HK-2 (cell line): ENCODE results near the gene POM121L2.
"Not testable (repeated sequence)": the region's sequence is repeated elsewhere in the genome, so short reads cannot be mapped to it uniquely, and the experiment has no call there.

Experiments used
- DNase-seq: peaks from one replicate; pipeline ENCODE4 v3.0.0-alpha.2; 2018; ENCODE audit not compliant: unreplicated experiment

The POM121L2 gene

DNA sequence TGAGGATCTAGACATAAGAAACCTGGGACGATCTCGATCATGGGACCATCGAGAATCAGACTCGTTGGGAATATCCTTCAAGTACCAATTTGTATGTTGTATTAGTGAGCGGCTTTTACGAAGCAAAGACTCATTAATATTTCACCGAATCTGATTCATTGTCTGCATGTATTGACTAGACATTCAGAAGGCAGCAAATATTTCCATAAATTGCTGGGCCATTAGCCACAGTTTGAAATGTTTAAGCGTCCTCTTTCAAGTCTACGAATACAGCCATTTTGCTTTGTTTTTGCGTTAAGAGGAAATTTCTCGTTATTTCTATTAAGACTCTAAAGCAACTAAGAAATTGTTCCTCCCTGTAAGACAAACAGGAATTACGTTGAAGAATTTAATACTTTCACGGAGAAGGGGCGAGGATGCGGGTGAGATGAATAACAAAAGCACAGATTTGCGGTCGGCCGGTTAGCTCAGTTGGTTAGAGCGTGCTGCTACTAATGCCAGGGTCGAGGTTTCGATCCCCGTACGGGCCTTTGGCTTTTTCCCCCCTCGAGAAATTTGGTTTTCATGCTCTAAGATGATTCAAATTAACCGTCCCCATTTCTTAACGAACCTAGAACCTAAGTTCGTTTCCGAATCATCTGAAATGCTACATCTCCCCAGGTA is 18.5 kb downstream of the POM121L2 start:
- DNase-seq: peak; percentile 71

DNA sequence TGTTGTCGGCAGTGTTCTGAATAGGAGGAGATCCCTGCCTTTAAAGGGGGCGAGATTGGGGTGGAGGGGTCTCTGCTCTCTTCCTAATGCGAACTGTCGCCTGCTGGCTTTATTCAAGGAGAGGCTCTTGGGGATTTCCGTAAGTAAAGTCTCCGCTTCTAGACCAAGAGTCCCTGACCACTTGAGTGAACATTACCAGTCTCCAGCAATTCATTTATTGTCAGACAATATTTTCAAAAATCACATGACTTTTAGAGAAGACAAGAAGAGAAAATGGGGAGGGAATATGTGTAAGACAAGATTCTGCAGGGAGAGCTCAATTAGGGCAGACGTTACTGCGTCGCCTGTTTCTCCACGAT is 21.2 kb downstream of the POM121L2 start:
- no peak for DNase-seq

DNA sequence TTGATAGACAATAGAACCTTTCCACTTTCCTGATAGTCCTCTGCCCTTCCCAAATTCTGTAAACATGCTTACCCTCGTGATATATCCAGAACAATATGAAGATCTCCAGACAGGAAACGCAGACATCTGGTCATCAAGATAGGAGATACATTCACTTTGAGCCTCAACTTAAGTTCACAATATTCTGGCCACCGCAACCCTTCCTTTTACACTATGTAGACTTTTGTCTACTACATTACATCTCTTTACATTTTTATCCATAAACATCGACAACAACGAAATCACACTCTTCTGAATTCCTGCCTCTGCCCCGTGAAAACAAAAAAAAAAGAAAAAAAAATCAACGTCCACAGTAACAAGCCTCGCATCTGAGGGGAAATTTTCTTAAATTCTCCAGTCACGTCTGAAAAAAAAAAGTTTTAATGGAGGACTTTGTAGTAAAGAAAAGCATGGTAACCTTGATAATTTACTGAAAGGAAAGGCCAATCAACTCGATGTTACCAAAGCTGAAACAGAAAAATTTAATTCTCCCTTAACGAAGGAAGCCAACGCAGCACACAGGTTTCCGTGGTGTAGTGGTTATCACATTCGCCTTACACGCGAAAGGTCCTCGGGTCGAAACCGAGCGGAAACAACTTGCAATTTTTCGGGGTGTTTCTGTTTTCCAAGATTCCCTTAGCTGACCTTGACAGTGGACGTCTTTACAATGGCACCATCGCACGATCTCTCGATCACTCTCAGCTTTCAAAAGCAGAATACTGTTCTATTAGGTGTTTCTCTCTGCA is 21.8 kb downstream of the POM121L2 start:
- DNase-seq: peak; percentile 20

DNA sequence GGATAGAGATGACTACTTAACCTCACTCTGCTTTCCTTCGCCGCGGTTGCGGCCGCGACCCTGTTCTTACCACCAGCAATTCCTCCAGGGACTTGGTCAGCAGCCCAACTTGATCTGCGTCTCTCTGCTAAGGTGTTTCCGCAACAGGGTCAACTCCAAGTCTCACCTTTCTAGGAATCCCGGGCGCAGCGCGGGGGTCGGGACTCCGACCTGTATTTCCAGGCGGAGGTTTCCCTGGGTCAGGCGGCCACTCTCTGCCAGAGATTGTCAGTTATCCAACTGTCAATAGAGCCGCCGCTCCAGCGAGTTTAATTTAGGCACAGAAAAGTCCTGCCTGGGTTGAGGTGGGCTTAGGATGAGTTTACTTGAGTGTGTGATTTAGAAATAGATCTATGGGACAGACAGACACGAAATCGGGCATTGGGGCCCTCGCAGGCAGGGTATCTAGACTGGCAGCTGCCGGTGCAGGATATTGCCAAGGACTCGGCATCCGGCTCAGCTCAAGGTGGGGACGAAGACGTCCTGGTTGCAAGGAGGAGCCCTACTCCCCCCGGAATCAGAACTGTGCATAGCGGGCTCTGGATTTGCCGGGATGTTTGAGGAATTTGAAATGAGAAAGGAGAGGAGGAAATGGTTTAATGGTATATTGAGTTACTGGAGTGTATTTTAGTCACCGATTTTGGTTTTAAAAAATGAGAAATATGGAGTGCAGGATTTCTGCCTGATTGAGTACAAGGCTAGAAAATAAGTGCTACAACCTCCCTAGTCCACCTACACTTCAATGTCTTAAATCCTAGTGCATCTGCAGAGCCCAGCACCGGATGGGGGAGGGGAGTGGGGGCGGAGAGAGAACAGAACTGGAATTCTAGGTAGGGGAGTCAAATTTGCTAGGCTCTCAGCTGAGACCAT is 23.7 kb downstream of the POM121L2 start:
- no peak for DNase-seq

DNA sequence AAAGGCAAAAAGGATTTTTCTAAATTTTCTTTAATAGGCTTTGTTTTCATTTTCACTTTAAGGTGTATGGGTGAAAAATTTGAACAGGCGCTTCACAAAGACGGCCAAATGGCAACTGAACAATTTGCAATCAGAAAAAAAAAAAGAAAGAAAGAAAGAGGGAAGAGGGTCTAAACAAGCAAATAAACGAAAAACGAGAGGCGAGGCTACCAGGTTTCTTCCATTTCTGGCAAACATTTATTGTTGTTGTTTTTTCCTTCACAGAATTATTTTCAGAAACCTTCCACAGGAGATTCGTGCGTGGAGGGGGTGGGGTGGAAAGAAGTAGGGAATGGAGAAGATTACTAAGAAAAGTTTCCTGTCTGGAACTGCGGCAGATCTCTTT is 24.3 kb downstream of the POM121L2 start:
- no peak for DNase-seq

- DNase-seq: no peak
Observed at GRCh38 chr6:27286141-27286540, 25.9 kb downstream of the POM121L2 start.

DNA sequence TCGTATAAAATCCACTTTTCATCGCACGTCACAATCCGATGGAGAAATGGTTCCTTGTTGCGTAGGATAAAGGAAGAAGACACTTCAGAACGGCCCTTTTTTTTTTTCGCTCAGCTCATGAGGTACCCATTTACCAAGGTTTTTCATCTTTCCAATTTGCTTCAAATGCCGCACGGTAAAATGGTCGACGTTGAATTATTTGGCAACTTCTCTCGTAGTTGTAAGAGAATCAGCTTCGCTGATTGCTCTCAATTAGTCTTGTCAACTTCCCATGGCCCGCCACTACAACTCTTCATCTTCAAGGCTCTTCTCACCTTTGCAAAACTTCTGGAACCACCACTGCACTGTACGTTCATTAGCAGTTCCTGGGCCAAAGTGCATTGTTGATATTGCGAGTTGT is 28.8 kb downstream of the POM121L2 start:
- no peak for DNase-seq

DNA sequence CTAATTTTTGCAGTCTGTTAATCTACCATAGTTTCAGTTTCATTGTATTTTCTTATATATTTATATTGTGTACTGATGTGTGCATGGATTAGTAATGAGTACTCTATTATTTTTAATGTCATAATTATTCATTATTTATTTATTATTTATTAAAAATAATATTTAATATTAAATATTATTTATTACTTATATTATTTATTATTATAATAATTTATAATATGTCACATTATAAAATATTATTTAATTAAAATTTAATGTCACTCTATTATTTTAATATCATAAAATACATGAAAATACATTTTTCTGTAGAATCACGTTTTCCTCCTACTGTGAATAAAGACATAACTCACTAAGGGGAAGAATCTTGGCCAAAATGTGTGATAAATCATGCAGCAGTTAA is 30.5 kb downstream of the POM121L2 start:
- DNase-seq: no peak

DNA sequence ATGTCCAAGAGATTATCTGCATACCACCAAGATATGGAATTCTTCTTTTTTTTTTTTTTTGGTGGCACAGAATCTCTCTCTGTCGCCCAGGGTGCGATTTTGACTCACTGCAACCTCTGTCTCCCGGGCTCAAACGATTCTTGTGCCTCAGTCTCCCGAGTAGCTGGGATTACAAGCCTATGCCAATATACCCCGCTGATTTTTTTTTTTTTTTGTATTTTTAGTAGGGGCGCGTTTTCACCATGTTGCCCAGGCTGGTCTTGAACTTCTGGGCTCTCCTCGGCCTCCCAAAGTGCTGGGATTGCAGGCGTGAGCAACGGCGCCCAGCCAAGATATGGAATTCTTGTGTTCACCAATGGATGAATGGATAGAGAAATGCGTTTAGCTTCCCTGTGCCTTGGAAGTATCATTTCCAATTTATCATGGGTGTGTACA is 31.0 kb downstream of the POM121L2 start:
- no peak for DNase-seq

GRCh38 chr6:27280540-27281000 is 31.5 kb downstream of the POM121L2 start:
- DNase-seq: peak; percentile 32

DNA sequence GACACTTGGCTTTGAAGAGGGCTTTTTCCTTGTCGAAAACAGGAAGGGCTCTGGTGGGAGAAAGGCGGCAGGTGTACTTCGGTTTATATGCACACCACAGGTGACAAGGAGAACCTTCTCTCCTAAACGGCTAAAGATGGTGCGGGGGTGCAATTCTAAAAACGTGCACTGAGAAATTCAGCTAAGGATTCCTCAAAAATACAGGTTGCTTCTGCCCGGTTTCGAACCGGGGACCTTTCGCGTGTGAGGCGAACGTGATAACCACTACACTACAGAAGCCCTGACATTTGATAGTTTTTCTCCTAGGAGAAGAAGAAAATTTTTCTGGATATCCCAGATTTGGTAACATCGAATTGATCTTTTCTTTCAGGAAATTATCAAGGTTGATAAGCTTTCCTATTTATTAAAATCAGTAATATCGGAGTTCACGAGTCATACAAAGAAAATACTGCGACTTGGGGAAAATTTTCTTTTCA is 32.0 kb downstream of the POM121L2 start:
- peak; percentile 76 for DNase-seq

GRCh38 chr6:27279513-27280063 is 32.5 kb downstream of the POM121L2 start:
- DNase-seq: peak; percentile 42

- DNase-seq: no peak
Observed at GRCh38 chr6:27275025-27275956, 36.8 kb downstream of the POM121L2 start.

GRCh38 chr6:27273783-27274182 is 38.3 kb downstream of the POM121L2 start:
- DNase-seq: no peak

GRCh38 chr6:27268803-27269202 is 43.3 kb downstream of the POM121L2 start:
- DNase-seq: no peak

DNA sequence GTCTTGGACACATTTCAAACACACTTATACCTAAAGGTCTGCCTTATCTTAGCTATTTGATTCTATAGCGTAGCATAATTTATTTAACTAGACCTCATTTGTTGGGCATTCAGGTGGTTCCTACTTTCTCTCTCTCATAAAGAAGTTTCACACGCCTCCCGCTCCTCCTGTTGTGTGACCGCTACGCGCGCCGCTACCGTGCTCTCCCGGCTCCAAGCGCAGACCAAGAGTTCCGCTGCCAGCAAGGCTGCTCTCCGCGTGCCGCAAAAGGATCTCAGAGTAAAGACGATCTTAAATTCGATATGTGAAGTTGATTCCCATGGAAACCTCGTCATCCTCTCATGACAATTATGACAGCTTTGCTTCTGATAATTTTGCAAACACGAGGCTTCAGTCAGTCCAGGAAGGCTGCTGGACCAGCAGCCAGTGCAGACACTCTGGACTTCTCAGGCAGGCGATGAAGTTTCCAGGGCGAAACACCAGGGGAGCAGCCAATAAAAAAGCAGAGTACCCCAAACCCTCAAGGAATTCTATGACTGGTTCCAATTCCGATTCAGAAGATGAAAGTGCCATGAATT is 44.1 kb downstream of the POM121L2 start:
- DNase-seq: no peak

- not testable (repeated sequence) for DNase-seq
Observed at GRCh38 chr6:27267003-27267402, 45.1 kb downstream of the POM121L2 start.

DNA sequence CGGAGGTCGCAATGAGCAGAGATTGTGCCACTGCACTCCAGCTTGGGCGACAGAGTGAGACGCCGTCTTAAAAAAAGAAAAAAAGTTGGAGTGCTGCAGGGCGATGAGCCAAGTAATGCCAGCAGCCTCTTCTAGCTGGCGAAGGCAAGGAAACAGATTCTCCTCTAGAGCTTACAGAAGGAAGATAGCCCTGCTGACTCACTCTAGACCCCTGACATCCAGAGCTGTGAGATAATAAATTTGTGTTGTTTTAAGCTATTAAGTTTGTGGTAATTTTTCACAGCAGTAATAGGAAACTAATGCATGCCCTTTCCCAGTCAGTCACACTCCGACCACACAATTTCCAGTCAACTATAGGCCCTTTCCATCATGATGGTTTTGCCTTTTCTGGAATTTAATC is 48.2 kb downstream of the POM121L2 start:
- no peak for DNase-seq

DNA sequence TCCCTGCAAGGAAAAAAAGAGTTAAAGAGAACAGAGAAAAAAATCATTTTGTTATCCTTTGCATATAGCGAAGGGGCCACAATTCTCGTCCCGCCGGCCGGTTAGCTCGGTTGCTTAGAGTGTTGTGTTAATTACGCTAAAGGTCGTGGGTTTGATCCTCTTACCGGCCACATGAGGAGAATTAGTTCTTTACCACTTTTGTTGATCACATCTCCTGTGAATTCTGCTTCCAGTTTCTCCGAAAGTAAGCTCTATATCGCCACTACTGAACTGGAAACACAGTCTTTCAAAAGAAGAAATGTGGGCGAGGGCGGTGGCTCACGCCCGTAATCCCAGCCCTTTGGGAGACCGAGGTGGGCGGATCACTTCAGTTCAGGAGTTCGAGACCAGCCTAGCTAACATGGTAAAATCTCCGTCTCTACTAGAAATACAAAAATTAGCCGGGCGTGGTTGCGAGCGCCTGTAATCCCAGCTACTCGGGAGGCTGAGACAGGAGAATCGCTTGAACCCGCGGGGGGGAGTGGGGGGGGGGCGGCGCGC is 51.2 kb downstream of the POM121L2 start:
- no peak for DNase-seq

- no peak for DNase-seq
Observed at GRCh38 chr6:27260369-27260768, 51.7 kb downstream of the POM121L2 start.
